ENCODE measurements around the gene NRXN3. TPM values are rescaled to one million over a fixed set of nuclear protein-coding genes. Genes with fewer than 3 reads are reported as not detected.

NRXN3 gene
- total RNA-seq, 1 experiment from 2014 or later = 0.23 TPM

- DNase-seq (ENCODE audit: low read depth) = peak; percentile 42
These were observed 731.9 kb downstream of the NRXN3 start for GRCh38 chr14:78902010-78902623.

GRCh38 chr14:78904094-78904493, 733.9 kb downstream of the NRXN3 start:
- peak; percentile 3 for DNase-seq (ENCODE audit: low read depth)

DNA sequence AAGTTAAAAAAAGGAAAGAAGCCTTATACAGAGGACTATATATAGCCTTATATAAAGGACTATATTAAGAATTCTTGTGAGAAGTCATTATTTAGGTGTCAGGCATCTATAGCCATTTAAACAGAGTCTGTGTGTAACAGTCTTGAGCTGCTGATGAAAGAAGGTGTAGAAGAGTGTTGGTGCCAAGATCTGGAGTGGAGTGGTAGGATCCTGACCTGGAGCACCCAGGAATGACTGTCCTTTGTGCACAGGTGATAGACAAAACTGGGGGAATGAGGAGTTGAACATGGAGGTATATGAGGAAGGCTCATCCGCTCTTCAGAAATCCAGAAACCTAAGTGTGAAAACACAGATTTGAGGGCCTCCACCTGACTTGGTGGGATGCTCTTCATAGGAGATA, 747.3 kb downstream of the NRXN3 start:
- DNase-seq (ENCODE audit: low read depth) = no peak

GRCh38 chr14:78921856-78922255, 751.7 kb downstream of the NRXN3 start:
- peak; percentile 66 for DNase-seq (ENCODE audit: low read depth)

- DNase-seq (ENCODE audit: low read depth) = no peak
These were observed 757.1 kb downstream of the NRXN3 start for GRCh38 chr14:78927261-78927660.

- DNase-seq (ENCODE audit: low read depth) = no peak
These were observed 763.0 kb downstream of the NRXN3 start for GRCh38 chr14:78933166-78933565.

- DNase-seq (ENCODE audit: low read depth) = peak; percentile 19
These were observed 763.9 kb downstream of the NRXN3 start for GRCh38 chr14:78933948-78934524.

DNA sequence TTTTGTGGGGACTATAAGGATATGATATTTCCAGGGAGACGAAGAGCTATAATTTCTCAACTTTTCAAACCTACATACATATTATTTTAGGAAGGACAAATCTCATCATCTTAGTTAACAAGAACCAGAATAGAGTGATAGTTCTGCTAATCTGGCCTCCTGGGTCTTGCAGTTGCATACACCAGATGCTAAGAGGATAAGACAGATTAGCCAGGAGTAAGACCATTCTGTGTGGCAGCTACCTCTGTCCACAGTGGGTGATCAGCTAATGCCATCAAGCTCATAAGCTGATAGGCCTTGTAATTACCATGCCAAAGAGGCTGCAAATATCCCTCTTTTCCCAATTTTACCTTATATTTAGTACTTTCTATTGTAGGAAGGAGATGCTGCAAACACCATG, 776.8 kb downstream of the NRXN3 start:
- no peak for DNase-seq (ENCODE audit: low read depth)

GRCh38 chr14:78947681-78948080, 777.5 kb downstream of the NRXN3 start:
- no peak for DNase-seq (ENCODE audit: low read depth)

DNA sequence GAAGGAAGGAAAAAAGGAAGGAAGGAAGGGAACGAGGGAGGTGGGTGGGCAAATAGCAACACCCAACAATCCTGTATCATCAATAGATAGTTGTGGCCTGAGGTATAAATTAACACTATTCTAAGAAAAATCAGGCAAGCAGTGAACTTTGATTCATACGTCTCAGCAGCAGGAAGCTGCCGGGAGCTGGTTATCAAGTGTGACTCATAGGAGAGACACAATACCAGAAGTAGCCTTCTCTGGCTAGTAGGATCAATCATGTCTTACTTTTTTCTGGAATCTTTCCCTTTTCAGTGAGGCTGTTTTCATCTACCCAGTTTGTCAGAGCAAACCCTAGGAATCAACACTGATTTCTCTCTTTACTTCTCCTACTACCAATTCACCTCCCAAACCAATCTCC, 780.5 kb downstream of the NRXN3 start:
- DNase-seq (ENCODE audit: low read depth) = peak; percentile 20

- no peak for DNase-seq (ENCODE audit: low read depth)
These were observed 781.4 kb downstream of the NRXN3 start for GRCh38 chr14:78951602-78952001.

DNA sequence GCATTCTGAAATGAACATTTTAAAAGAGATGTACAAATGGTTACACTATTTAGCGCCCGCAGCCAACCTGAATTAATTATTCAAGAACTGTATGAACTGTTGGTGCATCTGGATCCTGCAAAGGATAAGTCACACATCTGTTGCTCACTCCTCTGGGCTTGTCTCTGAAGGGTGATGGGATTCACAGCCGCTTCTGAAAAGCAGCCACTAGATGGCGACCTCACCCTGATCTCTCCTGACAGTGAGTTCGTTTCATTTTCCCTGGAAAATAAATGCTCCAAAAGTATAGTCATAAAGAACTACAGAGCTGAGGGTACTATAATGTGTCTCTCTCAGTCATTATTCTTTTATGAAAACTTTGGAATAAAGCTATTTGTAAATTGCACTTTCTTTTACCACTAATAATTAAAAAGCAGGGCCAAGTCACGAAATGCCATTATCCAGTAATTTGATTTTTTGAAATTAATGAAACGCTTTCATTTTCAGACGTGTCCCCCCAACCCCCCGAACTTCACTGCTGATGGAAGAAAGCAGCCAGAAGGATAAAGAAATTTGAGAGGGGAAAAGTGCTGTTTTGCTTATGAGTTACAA, 789.6 kb downstream of the NRXN3 start:
- DNase-seq (ENCODE audit: low read depth) = peak; percentile 71

DNA sequence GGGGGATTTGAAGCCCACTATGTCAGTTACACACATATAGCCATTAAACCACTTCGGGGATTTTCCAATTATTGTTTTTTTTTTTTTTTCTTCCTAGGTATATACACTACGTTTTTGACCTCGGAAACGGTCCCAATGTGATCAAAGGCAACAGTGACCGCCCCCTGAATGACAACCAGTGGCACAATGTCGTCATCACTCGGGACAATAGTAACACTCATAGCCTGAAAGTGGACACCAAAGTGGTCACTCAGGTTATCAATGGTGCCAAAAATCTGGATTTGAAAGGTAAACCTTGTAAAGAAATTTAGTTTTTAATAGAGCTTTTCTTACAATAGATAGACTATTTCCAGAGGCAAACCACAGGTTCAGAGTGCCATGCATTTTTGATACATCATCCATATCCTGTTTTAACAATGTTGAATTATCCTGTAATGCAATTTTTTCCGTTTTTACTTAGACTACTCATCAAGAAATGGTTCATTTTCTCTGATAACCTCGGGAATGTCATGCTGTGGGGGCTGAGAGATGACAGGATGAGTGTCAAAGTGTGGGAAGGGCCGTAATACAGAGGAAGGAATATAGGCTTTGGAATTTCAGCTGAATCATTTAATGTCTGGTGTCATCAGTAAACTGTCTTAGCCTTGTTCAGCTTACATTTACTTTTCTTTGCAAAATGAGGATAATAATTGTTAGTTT, 797.1 kb downstream of the NRXN3 start:
- DNase-seq (ENCODE audit: low read depth) = no peak

DNA sequence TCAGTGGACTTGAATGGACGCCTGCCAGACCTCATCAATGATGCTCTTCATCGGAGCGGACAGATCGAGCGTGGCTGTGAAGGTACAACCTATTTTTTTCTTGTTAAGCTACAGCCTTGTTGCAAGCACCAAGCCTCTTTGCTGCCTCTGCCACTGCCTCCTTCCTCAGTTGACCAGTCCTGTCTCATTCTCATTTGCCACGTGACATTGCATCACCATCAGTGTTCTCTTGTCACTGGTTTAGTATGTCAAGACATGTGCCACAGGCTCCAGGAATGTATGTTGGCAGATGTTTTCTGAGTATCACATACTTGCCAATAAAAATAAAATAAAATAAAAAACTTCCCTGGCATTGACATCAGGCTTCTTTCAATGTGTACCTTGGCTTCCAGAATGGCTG, 798.1 kb downstream of the NRXN3 start:
- no peak for DNase-seq (ENCODE audit: low read depth)

DNA sequence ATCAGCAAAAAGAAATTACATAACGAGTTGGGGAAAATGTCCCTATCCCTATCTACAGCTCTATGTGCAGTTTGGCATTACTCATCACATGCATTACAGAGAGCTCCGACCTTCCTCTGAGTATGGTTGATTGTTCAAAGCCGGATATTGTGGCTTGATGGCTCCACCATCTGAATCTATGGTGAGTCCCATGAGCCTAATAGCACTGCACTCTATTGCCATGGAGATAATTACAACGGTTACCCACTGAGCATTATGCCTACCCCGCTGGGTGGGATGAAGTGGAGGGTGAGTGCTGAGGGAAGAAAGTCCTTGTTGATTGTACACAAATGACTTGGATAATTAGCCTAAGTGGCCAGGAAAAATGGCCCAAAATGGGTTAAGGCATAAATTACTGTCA, 800.5 kb downstream of the NRXN3 start:
- no peak for DNase-seq (ENCODE audit: low read depth)

DNA sequence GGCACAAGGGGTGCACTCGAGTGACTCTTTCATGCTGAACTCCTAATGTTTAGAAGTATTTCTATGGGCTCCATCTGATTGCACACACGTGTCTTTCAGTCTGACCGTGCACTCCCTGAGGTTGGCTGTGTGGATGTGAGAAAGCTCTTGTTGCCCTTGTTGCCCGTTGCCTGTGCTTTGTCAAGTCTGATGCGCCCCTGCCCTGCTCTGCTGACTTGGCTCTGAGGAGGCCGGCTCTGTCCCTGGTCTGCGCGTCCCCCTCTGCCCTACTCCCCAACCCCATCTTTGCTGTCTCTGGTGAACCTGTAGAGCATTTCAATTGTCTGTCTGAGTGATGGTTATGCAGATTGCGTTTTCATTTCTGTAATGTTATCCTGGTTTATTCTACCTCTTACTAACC, 802.3 kb downstream of the NRXN3 start:
- no peak for DNase-seq (ENCODE audit: low read depth)

- no peak for DNase-seq (ENCODE audit: low read depth)
These were observed 804.5 kb downstream of the NRXN3 start for GRCh38 chr14:78974691-78975090.

DNA sequence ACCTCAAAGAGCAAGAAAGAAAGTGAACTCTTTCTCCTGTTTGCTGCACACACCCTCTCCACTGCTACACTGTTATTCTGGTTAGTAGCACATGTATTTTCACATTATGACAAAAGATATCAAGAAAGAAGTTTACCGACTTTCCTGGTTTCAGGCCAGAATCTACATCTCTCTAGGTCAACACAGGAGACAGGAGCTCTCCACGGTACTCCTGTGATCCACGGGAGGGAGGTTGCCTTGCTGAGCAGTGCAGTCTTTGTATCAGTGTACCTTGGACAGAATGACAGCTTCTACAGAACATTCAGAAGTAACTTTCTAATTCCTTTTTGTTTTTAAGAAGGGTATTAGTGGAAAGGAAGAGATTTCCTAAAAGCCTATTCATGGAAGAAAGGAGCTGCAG, 805.6 kb downstream of the NRXN3 start:
- DNase-seq (ENCODE audit: low read depth) = no peak

DNA sequence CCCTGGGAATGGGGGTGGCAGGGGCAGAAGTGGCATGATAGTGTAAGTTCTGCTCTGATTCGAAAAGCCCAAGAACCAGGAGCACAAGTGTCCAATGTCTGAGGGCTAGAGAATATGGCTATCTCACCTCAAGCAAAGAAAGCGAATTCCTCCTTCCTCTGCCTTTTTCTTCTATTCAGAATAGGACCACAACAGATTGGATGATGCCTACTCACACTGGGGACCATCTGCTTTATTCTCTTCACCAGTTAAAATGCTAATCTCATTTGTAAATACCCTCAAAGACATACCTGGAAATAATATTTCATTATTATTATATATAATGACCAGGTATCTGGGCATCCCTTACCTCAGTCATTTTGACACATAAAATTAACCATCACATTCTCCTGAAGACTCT, 808.7 kb downstream of the NRXN3 start:
- DNase-seq (ENCODE audit: low read depth) = no peak

- no peak for DNase-seq (ENCODE audit: low read depth)
These were observed 812.4 kb downstream of the NRXN3 start for GRCh38 chr14:78982551-78982950.

GRCh38 chr14:78983126-78983525, 813.0 kb downstream of the NRXN3 start:
- DNase-seq (ENCODE audit: low read depth) = no peak

DNA sequence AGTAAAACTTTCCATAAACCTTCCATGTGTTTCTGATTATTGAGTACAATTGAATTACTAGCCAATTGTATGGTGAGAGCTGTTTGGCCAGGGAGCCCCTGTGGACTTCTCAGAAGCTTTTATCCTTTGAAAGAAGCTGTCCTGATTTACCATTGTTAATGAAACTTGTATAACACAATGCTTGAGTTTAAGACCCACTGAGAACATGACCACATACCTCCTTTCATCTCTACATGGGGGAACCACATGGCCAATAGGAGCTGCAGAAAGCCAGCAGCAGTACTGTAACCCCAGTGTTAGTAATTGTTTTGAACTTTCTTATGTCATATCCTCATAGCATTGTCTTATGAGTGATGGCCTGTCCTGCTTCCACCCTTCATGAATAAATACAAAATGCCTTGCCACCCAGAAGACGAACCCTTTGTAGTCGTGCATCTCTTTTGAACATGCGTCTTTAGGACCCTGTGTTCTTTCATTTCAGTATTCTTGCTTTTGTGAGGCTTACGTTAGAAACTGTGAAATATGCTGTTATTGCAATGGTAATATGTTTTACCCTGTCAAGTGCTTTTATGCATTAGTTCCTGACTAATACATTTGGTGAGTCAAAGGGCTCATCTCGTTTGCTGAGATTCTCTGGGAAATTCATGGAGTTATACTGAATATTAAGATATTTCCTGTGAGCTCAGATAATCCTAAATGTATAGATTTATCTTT, 815.7 kb downstream of the NRXN3 start:
- no peak for DNase-seq (ENCODE audit: low read depth)

Data from LHCN-M2 (cell line).